ENCODE data around the gene SNHG17.

DNA sequence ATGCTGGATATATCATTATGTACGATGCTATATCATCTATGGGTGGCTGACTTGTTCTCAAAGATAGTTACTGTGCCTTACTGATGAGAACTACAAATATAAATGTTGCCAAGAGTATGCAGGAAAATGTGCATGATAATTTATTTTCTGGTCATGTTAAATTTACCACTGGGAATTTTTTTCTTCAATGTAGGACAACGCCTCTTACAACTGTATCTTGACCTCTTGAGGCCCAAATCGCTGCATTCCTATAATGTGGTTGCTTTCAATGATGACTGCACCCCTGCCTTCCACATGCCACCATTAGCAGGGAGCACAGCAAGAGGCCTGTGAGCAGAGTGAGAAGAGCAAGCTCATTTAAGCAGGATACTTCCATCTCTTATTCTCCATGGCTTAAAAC is 31.9 kb upstream of the SNHG17 start:
- TF ChIP-seq, protein P1, sequence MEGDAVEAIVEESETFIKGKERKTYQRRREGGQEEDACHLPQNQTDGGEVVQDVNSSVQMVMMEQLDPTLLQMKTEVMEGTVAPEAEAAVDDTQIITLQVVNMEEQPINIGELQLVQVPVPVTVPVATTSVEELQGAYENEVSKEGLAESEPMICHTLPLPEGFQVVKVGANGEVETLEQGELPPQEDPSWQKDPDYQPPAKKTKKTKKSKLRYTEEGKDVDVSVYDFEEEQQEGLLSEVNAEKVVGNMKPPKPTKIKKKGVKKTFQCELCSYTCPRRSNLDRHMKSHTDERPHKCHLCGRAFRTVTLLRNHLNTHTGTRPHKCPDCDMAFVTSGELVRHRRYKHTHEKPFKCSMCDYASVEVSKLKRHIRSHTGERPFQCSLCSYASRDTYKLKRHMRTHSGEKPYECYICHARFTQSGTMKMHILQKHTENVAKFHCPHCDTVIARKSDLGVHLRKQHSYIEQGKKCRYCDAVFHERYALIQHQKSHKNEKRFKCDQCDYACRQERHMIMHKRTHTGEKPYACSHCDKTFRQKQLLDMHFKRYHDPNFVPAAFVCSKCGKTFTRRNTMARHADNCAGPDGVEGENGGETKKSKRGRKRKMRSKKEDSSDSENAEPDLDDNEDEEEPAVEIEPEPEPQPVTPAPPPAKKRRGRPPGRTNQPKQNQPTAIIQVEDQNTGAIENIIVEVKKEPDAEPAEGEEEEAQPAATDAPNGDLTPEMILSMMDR (IDR thresholded peaks at IDR 0.05) = no peak
- no peak for TF ChIP-seq POLR2A (IDR thresholded peaks at IDR 0.05)
